Left ventricle myocardium inferior (tissue), 1 donor: Measurements from ENCODE around the gene C2orf92. TPM values are rescaled to one million over a fixed set of nuclear protein-coding genes. Genes with fewer than 3 reads are reported as not detected.
A peak's percentile ranks its signal among the peaks of the same experiment; 100 is the strongest.

Experiments
- DNase-seq: peaks from one replicate; pipeline ENCODE4 v3.0.0-alpha.2; 2020
- H3K27ac ChIP-seq: fragments of 200-600 bp; replicated peaks from 2 replicates; pipeline ENCODE4 v1.8.0; 2021
- H3K27me3 ChIP-seq: fragments of 200-600 bp; 2 replicates; pipeline ENCODE4 v1.8.0; 2021; ENCODE audit warnings: low read depth
- H3K36me3 ChIP-seq: fragments of 200-600 bp; 2 replicates; pipeline ENCODE4 v1.8.0; 2021
- H3K4me1 ChIP-seq: fragments of 200-600 bp; 2 replicates; pipeline ENCODE4 v1.8.0; 2021
- H3K4me3 ChIP-seq: fragments of 200-600 bp; 2 replicates; pipeline ENCODE4 v1.8.0; 2021; ENCODE audit warnings: mild to moderate bottlenecking, moderate library complexity
- H3K9me3 ChIP-seq: fragments of 200-600 bp; replicated peaks from 2 replicates; pipeline ENCODE4 v1.8.0; 2021
- intact Hi-C: fragments of 100-400 bp; cut with micrococcal nuclease; formaldehyde crosslinking; loops from one replicate; pipeline ENCODE4 v1.11.0; 2022
- total RNA-seq: library from RNA; stranded (reverse); fragmentation: NEBNext Ultra II Directional; extraction: Animal tissue kit (Norgen Biotek cat#: 25700); gene quantifications from one replicate; pipeline ENCODE4 v1.2.1, GENCODE V29; 2021
- TF ChIP-seq, protein P1 (sequence below): fragments of 200-600 bp; IDR thresholded peaks from 2 replicates; pipeline ENCODE4 v1.8.0; 2021; ENCODE audit warnings: antibody characterized with exemption, mild to moderate bottlenecking, borderline replicate concordance
- donor health status: DM: no; HTN: yes; CAD: no; lungs with severe emphysema.

C2orf92 gene
- total RNA-seq, 1 donor from 2014 or later: 1.8 TPM

DNA sequence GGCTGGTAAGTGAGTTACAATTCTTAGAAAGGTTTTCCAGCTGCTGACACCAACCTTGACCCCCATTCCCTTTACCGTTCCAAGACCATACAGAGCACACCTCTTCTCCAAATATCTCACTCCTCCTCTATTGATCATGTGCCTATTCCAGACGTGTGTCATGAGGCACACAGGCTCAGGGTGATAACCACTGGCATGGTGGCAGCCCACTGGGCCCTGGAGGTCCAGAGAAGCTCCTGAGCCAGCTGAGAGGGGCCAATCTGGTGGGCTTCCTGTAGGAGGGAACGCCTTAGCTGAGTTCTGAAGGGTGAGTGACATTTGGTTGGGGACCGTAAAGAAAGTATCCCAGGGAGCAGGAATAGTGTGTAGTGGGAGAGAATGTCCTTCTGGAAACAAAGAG is 72.2 kb downstream of the C2orf92 start:
- no peaks in the 10 kb centered on the region for H3K36me3 ChIP-seq
- no peaks in the 10 kb centered on the region for H3K27me3 ChIP-seq
- no peak for DNase-seq
- no peaks in the 10 kb centered on the region for H3K9me3 ChIP-seq
- peak overlapping the region; percentile 14 for H3K27ac ChIP-seq
- peaks cover 16% of the 10 kb centered on the region for H3K4me1 ChIP-seq
- H3K4me3 ChIP-seq: no peak overlapping the region
- intact Hi-C loops: no loop called here
- TF ChIP-seq, protein P1, sequence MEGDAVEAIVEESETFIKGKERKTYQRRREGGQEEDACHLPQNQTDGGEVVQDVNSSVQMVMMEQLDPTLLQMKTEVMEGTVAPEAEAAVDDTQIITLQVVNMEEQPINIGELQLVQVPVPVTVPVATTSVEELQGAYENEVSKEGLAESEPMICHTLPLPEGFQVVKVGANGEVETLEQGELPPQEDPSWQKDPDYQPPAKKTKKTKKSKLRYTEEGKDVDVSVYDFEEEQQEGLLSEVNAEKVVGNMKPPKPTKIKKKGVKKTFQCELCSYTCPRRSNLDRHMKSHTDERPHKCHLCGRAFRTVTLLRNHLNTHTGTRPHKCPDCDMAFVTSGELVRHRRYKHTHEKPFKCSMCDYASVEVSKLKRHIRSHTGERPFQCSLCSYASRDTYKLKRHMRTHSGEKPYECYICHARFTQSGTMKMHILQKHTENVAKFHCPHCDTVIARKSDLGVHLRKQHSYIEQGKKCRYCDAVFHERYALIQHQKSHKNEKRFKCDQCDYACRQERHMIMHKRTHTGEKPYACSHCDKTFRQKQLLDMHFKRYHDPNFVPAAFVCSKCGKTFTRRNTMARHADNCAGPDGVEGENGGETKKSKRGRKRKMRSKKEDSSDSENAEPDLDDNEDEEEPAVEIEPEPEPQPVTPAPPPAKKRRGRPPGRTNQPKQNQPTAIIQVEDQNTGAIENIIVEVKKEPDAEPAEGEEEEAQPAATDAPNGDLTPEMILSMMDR: no peak

DNA sequence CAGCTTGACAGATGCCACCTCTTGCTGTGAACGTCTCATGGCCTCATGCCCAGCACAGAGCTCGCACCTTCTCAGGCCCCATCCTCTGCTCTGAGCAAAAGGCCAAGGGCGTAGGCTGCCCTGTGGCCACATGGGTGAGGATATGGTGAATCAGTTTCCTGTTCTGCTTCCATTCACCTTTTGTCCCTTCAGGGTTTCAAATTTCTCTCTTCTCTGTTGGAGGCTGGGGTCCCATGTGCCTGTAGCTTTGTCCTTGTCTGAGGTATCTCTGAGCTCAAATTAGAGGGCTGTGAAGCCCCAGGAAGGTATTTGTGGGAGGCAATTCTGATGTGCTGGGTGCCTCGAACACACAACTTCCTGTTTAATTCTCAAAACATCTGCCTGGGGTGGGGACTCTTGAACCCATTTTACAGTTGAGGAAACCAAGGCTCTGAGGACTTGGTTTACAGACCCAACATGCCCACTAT is 72.9 kb downstream of the C2orf92 start:
- TF ChIP-seq, protein P1: no peak
- Histone ChIP-seq H3K4me3 (no peak overlapping the region), H3K36me3 (no peaks in the 10 kb centered on the region), H3K4me1 (peaks cover 21% of the 10 kb centered on the region), H3K27ac (peak overlapping the region; percentile 14), H3K27me3 (no peaks in the 10 kb centered on the region), H3K9me3 (no peaks in the 10 kb centered on the region)
- peak; percentile 44 for DNase-seq
- intact Hi-C loops: no loop called here

DNA sequence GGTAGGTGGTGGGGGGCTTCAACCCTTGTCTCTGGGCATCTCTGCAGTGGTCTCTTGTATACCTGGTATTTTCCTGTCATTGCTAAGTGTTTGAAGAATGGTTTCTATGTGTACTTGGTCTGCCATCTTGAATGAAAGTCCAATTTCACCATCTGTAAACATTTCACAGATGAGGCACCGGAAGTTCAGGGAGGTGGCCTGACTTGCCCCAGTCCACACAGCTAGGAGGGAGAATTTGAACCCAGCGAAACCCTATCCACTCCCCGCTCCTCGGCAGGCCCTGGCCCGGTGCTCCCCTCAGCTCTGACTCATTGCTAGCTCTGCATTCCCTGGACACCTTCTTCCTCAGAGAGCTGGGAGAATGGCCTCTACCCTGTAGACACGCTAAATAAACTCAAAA is 74.4 kb downstream of the C2orf92 start:
- no peaks in the 10 kb centered on the region for H3K36me3 ChIP-seq

DNA sequence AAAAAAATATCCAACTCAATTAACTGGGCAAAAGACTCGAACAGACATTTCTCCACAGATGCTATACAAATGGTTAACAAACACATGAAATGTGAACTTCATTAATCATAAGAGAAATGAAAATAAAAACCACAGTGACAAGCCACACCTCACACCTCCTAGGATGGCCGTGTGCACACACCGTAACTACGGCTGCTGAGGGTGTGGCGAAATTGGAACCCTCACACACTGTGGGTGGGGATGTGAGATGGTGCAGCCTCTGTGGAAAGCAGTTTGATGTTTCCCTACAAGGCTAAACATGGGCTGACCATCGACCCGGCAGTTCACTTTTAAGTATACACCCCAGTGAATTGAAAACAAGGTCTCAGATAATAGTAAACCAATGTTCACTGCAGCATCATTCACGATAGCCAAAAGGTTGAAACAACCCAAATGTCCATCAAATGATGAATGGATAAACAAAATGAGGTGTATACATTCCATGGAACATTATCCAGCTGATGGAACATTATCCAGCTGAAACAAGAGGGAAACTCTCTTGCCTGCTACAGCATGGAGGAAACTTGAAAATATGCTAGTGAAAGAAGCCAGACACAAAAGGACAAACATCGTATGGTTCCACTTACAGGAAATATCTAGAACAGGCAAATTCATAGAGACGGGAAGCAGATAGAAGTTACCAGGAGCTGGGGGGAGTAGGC is 76.1 kb downstream of the C2orf92 start:
- intact Hi-C loops: no loop called here
- no peaks in the 10 kb centered on the region for H3K36me3 ChIP-seq
- H3K27ac ChIP-seq: no peak overlapping the region

More for the DNA sequence above, 74.4 kb downstream of the C2orf92 start:
- no peak overlapping the region for H3K4me3 ChIP-seq
- DNase-seq: no peak
- H3K4me1 ChIP-seq: peaks cover 30% of the 10 kb centered on the region
- TF ChIP-seq, protein P1: no peak
- H3K27me3 ChIP-seq: no peaks in the 10 kb centered on the region
- intact Hi-C loops: no loop called here
- no peaks in the 10 kb centered on the region for H3K9me3 ChIP-seq
- H3K27ac ChIP-seq: no peak overlapping the region

DNA sequence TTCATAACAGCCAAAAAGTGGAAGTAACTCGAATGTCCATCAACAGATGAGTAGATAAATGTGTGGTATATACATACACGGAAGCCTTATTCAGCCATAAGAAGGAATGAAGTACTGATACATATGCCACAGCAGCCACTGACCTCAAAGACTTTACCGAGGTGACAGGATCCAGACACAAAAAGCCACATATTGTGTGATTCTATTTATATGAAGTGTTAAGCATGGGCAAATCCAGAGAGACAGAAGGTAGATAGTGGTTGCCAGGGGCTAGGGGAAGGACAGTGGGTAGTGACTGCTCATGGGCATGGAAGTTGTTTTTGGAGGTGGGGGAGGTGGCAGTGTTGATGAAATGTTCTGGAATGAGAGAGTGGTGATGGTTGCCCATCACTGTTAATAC is 77.8 kb downstream of the C2orf92 start:
- Histone ChIP-seq H3K4me3 (no peak overlapping the region), H3K27ac (no peak overlapping the region), H3K4me1 (peaks cover 34% of the 10 kb centered on the region), H3K9me3 (no peaks in the 10 kb centered on the region), H3K36me3 (no peaks in the 10 kb centered on the region), H3K27me3 (no peaks in the 10 kb centered on the region)
- DNase-seq: no peak
- intact Hi-C loops: no loop called here
- TF ChIP-seq, protein P1: no peak

More for the DNA sequence above, 76.1 kb downstream of the C2orf92 start:
- Histone ChIP-seq H3K4me1 (peaks cover 30% of the 10 kb centered on the region), H3K27me3 (no peaks in the 10 kb centered on the region), H3K4me3 (no peak overlapping the region), H3K9me3 (no peaks in the 10 kb centered on the region)
- peak; percentile 7 for DNase-seq
- TF ChIP-seq, protein P1: no peak
